ENCODE measurements around the gene CSF2RB.

CSF2RB gene

DNA sequence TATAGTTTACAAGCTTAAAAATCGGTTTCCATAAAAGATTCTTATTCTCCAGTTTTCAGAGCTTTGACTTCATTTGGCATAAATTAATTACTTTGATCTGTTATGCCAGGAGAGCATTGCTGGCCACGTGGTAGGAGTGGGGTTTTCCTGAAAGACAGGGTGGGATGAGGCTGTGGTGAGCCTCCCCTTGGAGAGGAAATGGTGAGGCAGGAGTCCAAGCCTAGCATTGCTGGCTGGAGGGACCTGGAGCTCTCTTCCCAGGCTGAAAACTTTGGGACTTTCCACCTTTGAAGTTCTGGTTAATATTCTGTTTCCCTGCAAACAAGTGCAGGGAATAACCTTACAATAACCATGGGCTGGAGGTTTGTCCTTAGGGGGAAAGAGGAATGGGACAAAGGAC is 21.1 kb upstream of the CSF2RB start:
- no peak for DNase-seq

DNA sequence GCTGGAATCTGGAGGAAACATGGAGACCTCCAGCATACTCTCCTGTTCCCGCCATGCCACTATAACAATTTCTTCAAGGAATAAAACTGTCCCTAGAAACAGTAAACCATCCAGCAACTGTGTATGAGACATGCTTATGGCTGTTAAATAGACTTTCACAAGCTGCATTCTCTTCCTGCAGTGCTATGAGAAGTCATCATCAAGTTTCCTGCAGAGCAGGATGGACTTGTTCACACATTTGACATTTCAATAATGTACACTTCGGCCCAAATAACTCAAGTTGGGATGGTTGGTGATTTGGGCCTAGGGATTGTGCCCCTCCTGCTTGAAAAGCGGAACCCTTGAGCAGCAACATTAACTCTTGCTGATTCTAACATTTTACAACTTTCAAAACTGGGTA is 20.2 kb upstream of the CSF2RB start:
- no peak for DNase-seq

DNA sequence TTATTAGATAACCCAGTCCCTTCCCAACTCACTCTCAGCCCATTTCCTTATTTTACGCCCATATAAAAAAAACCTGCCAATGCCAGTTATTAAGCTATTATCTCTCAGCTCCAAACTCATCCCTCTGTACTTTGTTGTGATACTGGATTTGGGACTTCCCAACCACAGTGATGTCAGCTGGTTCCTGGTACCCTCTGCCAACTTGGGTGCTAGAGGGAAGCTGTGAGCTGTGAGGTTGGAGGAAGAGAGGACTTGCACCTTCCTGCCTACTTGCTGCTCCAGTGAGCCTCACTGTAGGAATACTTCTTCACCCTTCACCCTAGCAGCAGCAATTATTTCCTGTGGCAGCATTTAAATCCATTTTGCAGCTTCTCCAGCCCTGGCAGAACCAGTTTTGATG is 19.2 kb upstream of the CSF2RB start:
- DNase-seq = no peak

DNA sequence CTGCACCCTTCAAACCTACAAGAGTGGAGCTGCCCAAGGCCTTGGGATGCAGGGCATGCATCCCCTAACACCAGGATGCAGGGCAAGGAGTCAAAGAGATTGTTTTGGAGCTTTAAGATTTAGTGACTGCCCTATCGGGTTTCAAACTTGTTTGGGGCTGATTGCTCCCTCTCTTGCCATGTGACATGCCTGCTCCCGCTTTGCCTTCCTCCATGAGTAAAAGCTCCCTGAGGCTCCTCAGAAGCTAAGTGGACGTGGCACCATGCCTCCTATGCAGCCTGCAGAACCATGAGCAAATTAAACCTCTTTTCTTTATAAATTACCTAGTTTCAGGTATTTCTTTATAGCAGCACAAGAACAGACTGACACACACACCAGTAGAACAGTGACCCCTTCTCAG is 15.8 kb upstream of the CSF2RB start:
- DNase-seq = no peak

DNA sequence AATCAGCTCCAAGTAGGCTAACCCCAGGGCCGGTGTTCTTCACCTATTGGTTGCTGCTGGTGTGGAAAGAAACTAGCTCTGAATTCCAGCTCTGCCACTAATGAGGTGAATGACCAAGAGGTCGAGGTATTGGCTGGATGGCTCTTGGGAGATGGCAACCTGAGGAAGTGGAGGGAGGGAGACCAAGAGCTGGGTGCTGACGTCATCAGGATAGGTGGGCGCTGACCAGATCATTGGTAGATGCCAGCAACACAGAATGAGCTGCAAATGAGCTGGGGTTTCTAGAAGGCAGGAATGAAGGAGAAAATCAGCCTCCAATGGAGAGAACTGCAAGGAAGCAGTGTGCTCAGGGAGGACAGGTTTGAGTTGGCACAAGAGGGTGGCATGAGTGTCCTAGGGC is 14.7 kb upstream of the CSF2RB start:
- DNase-seq = no peak

DNA sequence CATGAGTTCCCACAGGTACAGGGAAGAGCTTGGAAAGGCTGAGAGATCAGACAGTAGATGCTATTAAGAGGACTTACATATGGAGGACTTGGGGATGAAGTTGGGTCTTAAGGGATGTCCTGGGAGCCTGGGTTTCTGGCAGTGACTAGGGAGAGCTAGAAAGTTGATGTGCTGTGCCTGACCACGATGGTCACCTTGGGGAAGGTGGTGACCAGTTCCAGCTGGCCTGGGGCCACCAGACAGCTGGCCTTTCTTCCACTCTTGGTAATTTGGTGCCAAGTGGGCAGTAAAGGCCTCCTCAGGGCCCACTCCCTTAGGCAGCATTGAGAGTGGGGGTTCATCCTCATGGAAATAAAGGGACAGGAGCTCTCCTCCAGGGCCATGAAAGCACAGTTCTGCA is 13.9 kb upstream of the CSF2RB start:
- no peak for DNase-seq

DNA sequence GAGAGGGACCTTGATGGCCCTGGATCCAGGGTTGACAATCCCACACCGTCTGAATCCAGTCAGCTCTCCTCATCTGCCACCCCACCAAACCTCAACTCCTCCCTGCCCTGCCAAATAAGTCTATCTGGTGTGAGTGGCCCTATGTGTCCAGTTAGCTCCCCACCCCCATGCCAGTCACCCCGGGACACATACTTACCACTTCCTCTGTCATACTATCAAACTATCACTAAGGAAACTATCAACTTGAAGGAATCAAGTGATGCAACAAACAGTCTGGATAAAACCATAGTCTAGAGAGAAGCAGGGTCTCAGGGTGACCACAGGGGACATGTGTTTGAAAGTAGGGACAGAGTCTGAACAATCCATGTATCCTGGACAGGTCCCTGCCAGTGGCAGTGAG is 13.2 kb upstream of the CSF2RB start:
- no peak for DNase-seq

DNA sequence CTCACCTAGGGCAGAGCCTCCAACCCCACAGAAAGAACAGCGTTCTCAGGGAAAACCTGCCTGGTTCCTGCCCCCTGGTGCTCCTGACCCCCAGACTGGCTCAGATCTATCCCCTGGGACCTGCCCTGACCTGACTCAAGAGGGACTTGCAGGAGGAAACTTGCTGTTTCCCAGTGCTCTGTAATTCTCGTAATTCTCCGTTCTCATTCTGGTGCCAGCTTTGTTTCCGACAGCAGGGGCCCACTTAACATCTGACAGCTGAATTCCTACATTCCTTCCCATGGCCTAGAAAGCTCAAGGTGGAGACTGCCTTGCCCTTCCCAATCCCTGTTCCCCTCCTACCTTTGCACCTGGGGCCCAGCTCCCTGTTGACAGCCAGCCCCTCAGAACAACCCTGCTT is 12.5 kb upstream of the CSF2RB start:
- no peak for DNase-seq

DNA sequence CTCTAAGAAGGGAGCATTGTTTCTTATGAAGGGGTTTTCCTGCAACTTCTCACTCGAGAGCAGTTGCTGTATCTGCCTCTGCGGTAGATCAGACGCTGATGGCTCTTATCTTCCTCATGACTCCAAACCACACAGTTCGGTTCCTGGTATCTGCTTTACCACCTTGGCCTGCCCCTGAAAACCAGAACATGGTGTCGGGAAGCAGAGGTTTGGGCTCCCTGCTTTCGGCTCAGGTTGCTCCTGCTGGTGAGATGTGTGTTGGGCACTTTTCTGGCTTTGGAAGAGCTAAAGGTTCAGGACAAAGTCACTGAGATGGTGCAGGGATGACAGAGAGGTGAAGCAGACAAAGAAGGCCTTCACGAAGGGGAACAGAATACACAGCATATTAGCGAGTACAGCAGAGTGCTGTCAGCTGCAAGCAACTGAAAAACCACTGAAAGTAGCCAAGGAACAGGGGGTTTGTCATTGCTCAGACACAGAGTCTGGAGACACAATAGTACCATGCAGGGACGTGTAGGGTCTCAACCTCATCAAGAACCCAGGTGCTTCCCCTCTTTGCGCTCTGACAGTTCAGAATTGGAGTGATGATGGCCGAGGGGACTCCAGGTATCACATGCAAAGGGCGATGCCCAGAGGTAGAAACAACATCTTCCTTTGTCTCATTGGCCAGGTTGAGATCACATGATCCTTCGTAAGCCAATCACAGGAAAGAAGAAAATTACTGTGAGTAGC is 11.9 kb upstream of the CSF2RB start:
- DNase-seq = no peak

DNA sequence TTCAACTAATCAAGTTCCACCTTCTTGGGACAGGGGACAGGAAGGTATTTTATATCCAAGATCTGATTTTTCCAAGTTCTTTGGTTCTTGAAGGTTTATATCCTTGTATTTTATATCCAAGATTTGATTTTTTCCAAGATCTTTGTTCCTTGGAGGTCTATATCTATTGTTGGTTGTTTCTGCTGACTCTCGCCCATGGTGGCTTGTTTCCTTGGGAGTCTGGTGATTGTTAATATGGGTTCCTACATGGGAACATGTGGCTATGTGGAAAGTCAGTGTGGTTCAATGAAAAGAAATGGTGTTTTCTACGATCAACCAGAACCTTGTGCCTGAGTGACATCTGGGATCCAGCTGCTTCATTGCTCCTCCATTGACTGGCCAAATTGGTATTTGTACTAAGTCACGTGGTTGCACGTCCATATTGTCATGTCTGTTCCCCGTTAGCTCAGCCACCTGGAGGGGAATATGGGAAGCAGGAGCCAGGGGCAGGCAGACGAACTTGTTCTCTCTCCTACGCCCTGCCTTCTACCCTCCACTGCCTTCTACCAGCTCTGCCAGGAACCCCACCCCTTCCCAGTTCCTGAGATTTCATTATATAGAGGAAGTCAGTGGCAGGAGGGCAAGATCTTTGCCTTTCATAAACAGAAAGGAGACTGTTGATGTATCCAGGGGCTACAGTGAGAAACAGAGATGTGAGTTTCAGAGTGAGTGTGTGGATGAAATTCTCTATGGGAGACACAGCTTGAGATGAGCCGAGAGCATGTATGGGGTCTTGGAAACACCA is 11.1 kb upstream of the CSF2RB start:
- DNase-seq = no peak

DNA sequence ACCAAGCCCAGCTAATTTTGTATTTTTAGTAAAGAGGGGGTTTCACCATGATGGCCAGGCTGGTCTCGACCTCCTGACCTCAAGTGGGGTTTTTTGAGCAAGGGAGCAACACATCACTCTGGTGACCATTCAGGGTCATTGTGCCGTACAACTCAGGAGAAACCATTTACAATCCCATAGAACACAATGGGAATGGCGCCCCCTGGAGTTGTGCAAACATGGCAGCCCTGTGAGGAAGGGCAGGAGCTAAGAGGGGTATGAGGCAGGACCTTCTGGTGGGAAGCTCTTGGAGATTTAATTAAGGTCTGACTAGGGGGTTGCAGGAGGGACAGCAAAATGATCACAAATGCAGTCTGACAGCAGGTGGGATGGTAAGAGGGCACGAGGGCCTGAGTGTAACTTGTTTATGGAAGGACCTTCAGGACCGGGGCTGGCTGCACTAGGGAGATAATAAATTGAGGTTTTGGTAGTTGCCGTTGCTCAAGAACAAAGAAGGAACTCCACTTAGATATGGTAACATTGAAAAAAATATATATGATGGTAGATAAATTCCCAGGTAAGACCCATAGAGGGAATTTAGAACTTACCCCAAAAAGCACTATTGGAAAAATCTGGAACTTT is 9.1 kb upstream of the CSF2RB start:
- DNase-seq = no peak

DNA sequence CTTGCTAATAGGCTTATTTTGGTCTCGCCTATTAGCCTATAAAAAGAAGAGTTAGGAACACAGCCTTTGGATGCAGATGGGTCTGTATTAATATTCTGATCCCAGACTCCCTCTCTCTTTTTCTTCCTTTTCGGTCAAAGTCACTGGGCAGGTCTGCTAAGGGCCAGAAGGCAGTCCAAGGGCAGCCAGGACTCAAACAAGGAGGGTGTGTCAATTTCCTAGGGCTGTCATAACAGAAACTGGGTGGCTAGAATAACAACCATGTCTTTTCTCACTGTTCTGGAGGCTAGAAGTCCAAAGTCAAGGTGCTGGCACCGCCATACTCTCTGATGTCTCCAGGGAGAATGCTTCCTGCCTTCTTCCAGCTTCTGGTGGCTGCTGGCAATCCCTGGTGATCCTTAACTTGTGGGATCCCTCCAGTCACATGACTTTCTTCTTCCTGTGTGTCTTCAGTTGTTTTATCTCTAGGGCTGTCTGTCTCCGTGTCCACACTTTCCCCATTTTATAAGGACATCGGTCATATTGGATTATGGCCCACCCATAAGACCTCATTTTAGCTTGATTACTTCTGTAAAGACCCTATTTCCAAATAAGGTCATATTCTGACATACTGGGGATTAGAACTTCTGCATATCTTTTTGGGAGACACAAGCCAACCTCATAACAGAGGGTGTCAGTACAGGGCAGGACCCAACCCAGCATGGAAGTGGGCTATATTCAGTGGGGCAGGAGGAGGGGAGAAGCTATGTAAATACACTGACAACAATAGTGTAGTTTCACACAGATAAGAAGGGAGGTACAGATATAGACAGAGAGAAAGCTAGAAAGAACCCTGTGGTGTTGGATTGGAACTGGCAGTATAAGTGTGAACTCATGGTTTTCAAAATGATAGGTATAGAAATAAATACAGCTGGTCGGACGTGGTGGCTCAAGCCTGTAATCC is 5.9 kb upstream of the CSF2RB start:
- DNase-seq = no peak

DNA sequence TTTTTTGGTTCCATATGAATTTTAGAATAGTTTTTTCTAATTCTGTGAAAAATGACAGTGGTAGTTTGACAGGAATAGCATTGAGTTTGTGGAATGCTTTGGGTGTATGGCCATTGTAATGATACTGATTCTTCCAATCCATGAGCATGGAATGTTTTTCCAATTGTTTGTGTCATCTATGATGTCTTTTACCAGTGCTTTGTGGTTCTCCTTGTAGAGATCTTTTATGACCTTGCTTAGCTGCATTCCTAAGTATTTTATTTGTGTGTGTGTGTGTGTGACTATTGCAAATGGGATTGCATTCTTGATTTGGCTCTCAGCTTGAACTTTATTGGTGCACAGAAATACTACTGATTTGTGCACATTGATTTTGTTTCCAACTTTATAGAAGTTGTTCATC is 3.0 kb upstream of the CSF2RB start:
- DNase-seq = no peak

DNA sequence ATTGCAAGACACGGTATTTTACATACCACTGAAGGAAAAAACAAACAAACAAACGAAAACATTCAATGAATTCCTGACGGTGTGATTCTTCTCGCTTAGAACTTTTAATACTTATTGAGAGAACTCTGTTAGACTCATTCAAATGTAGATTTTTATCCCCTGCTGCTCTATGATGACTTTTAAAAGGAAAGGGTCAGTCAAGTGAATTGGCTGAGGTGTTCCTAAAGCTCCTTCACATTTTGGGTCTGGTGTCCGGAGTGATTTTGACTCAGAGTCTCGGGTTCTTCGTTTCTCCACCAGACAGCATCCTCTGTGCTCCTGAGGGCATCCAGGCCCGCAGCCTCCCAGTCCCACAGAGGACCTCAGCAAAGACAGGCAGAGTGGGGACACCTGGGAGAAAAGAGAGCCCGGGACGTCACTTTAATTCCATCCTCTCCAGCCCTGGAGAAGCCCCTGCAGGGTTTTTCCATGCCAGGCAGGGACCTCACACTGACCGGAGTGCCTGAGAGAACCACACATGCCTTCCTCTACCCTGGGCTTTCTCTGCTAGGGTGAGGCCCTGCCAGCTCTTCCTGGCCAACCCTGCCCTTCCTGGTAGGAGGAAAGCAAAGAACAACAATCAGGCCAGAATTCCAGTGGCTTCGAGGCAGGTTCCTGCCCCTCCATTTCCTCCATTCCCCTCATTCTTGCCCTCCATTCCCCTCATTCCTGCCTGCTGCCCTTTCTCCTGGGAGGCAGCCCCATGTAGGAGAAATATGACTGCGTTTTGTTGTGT is 1.4 kb upstream of the CSF2RB start:
- DNase-seq = no peak

DNA sequence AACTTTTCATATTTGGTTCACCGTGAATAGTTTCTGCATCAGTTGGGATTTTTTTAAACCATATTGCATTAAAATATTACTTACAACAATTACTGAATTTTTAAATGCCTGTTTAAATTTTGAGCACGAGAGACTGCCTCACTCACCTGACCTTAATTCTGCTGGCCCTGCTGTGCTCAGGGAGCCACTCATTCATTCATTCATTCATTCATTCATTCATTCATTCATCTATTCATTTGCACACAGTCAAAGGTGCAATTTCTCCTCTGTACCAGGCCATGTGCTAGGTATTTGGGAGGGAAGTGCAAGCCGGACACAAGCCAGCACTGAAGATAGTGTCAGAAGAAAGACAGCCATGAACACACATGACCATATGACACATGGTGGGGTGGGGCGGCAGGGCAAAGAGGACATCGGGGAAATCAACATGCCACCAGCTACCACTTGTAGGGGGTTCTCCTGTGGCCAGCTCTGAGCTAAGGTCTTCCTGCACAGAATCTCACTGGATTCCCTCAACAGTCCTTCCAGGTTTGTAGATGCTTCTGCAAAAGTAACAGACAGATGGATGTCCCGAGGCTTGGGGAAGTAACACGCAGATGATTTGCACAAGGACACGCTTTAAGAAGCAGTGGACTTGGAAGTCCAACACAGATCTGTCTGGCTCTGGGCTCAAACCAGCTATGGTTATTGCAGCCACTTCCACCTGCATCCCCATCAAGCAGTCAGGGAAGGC is 568 bp upstream of the CSF2RB start:
- DNase-seq = no peak

DNA sequence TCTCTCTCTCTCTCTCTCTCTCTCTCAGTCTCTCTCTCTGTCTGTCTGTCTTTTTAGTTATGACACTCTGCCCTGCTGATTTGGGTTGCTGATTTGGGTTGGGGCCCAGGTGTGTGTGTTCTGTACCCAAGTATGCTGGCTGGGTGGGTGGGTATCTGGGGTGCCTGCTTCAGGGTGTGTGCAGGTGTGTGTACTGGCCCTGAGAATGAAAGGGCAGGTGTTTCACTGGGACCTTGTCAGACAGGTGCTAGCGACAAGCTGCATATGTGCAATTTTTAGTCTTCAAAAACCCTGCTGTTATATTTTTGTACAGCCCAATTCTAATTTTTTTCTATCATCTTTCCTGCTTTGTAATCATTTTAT is 943 bp downstream of the CSF2RB start:
- DNase-seq = no peak

DNA sequence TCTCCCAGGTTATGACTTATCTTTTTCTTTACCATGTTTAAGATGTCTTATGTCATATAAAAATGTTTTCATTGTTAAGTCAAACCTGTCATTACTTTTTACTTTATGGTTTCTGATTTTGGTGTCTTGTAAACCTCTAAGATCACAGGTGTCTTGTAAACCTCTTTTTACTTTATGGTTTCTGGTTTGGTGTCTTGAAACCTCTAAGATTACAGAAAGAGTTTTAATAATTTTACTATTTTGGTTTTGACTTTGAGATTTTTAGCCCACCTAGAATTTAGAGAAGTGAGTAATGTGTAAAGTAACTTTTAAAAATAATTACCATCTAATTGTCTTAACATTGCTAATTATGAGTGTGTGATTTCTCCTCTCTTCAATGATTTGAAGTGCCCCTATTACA is 2.6 kb downstream of the CSF2RB start:
- DNase-seq = no peak

DNA sequence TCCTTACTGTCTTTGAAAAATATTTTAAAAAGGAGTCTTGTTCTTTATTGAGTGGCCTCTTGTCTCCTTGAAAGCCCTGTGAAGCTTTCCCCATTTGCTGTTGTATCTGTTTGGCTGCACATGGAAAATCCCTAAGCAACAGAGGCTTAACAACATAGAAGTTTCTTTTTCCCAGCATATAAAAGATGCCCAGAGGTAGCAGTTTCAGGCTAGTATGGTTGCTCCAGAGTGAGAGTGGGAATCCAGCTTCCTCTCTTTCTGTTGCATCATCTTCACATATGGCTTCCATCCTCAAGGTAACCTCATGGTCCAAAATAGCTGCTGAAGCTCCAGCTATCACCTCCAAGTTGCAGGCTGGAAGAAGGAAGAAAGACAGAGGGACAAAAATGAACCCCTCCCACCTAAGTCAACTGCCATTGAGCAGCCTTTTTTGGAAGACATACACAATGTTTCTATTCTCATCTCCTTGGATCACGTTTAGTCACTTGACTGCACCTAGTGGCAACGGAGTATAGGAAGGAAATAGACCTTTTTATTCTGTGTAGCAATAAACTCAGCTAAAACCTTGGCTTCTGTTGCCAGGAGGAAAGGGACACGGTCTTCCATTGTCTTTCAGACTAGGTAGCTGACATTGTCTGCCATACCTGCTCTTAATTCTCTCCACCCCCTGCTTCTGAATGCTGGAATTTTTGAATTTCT is 5.3 kb downstream of the CSF2RB start:
- no peak for DNase-seq

DNA sequence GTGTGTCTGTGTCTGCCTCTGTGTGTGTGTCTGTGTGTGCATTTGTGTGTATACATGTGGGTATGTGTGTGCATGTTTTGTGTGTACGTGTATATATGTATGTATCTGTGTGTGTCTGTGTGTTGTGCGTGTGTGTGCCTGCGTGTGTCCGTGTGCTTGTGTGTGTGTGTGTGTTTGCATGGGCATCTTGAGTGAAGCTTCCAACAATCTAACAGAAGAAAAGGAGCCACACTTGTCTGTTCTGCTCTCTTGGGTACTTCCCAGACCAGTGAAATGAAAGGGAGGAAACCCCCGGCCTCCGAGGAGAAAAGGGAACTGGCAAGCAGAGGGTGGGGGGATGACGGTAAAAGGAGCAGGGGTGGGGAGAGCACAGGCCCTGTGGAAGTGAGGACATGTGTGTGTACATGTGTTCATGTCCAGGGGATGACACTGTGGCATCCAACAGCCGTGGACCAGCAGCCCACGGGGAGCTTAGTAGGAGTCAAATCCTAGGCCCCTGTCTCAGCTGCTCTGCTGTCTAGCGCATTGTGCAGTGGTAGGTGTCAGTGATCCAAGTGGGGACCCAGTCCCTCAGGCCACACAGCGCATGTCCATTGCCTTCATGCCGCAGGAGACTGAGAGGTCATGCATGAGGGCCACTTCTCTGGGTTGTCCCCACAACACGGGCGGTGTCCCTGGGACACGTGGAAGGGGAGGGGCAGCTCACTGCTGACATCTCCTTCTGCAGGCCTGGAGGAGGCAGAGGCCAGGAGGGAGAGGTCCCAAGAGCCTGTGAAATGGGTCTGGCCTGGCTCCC is 8.1 kb downstream of the CSF2RB start:
- no peak for DNase-seq

DNA sequence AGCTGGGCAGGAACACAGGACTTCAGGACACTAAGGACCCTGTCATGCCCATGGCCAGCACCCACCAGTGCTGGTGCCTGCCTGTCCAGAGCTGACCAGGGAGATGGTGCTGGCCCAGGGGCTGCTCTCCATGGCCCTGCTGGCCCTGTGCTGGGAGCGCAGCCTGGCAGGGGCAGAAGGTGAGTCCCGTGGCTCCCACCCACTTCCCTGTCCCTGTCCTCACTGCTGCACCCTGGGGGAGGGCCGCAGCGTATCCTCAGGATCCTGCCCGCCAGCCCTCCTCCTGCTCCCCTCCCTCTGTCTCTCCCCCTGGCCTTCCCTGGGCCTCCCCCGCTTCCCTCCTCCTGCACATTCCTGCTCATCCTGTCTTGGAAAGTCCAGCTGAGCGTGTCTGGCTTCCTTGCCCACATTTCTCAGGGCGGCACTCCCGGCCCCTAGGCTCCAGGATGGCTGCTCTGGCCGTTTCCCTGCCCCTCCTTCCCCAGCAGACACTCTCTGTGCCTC is 8.7 kb downstream of the CSF2RB start:
- no peak for DNase-seq
